BE2C (cell line): Measurements from ENCODE around the gene RBMS1.
"Not testable (repeated sequence)": the region's sequence is repeated elsewhere in the genome, so short reads cannot be mapped to it uniquely, and the experiment has no call there.

Source experiments
- DNase-seq: peaks from one replicate; pipeline ENCODE4 v3.0.0-alpha.2; 2020
- H3K27me3 ChIP-seq: fragments of 250-450 bp; sonication (Bioruptor Pico); 2 replicates; pipeline ENCODE4 v1.5.1; 2020; ENCODE audit warnings: mild to moderate bottlenecking
- H3K36me3 ChIP-seq: fragments of 250-450 bp; sonication (Bioruptor Pico); 2 replicates; pipeline ENCODE4 v1.5.1; 2020; ENCODE audit warnings: mild to moderate bottlenecking
- H3K4me1 ChIP-seq: fragments of 250-450 bp; sonication (Bioruptor Pico); 2 replicates; pipeline ENCODE4 v1.5.1; 2020
- H3K4me3 ChIP-seq: 2 replicates; pipeline ENCODE4 v1.5.1; 2011; ENCODE audit warnings: low read depth, low read length
- H3K9me3 ChIP-seq: fragments of 250-450 bp; sonication (Bioruptor Pico); 2 replicates; pipeline ENCODE4 v1.5.1; 2020
- TF ChIP-seq, protein P1 (sequence below): IDR thresholded peaks from 2 replicates; pipeline ENCODE4 v1.5.1; 2012; ENCODE audit warnings: mild to moderate bottlenecking, low read depth, low read length

Gene RBMS1

GRCh38 chr2:160489111-160489510 is 4.5 kb downstream of the RBMS1 start:
- Histone ChIP-seq H3K36me3 (0 out of 2 replicates have a peak, but pooled peaks cover 3% of the 10 kb centered on the region), H3K4me1 (no peaks in the 10 kb centered on the region; the same call in 1 of the 2 replicates), H3K9me3 (no peaks in the 10 kb centered on the region), H3K27me3 (no peaks in the 10 kb centered on the region), H3K4me3 (no peak overlapping the region)
- TF ChIP-seq, protein P1, sequence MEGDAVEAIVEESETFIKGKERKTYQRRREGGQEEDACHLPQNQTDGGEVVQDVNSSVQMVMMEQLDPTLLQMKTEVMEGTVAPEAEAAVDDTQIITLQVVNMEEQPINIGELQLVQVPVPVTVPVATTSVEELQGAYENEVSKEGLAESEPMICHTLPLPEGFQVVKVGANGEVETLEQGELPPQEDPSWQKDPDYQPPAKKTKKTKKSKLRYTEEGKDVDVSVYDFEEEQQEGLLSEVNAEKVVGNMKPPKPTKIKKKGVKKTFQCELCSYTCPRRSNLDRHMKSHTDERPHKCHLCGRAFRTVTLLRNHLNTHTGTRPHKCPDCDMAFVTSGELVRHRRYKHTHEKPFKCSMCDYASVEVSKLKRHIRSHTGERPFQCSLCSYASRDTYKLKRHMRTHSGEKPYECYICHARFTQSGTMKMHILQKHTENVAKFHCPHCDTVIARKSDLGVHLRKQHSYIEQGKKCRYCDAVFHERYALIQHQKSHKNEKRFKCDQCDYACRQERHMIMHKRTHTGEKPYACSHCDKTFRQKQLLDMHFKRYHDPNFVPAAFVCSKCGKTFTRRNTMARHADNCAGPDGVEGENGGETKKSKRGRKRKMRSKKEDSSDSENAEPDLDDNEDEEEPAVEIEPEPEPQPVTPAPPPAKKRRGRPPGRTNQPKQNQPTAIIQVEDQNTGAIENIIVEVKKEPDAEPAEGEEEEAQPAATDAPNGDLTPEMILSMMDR = no peak
- DNase-seq = no peak

DNA sequence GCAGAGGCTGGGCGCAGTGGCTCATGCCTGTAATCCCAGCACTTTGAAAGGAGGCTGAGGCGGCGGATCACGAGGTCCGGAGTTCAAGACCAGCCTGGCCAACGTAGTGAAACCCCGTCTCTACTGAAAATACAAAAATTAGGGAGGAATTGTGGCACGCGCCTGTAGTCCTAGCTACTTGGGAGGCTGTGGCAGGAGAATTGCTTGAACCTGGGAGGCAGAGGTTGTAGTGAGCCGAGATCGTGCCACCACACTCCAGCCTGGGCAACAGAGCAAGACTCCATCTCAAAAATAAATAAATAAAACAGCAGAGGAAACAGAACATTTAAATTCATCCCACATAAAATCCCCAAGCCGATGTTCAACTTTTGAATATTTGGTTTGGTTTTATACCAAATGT is 5.3 kb downstream of the RBMS1 start:
- H3K36me3 ChIP-seq, H3K27me3 ChIP-seq, H3K9me3 ChIP-seq, H3K4me3 ChIP-seq, DNase-seq, H3K4me1 ChIP-seq: not testable (repeated sequence)

- TF ChIP-seq, protein P1 = no peak
- H3K36me3 ChIP-seq = no peaks in the 10 kb centered on the region
- H3K9me3 ChIP-seq = no peaks in the 10 kb centered on the region
- H3K27me3 ChIP-seq = no peaks in the 10 kb centered on the region
- no peak overlapping the region for H3K4me3 ChIP-seq
- no peak for DNase-seq
- H3K4me1 ChIP-seq = peaks cover 4% of the 10 kb centered on the region; the same call in 1 of the 2 replicates
Measured at GRCh38 chr2:160486341-160486740, 7.3 kb downstream of the RBMS1 start.

- Histone ChIP-seq H3K36me3 (no peaks in the 10 kb centered on the region), H3K4me1 (peaks cover 4% of the 10 kb centered on the region; the same call in 1 of the 2 replicates), H3K27me3 (no peaks in the 10 kb centered on the region), H3K9me3 (no peaks in the 10 kb centered on the region), H3K4me3 (no peak overlapping the region)
- DNase-seq = no peak
- TF ChIP-seq, protein P1 = no peak
Measured at GRCh38 chr2:160484859-160485520, 8.6 kb downstream of the RBMS1 start.

DNA sequence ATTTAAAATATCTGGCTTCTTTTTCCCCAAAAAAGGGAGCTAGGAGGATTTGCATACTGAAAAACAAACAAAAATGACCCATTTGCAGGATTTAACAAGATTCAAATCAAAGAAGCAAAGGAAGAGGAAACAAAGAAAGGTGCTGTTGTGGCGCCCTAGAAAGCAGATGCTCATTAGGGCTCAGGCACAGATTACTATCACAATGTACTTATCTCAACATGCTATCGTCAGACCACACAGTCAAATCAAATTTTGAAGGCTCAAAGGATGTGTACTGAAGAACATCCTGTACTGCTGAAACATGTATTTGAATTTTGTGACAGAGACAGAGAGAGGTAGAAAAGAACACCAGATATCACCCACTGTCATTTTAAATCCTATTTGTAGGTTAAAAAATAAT is 10.9 kb downstream of the RBMS1 start:
- DNase-seq = no peak
- Histone ChIP-seq H3K27me3 (no peaks in the 10 kb centered on the region), H3K36me3 (no peaks in the 10 kb centered on the region), H3K4me3 (no peak overlapping the region), H3K4me1 (peaks cover 4% of the 10 kb centered on the region), H3K9me3 (no peaks in the 10 kb centered on the region)
- TF ChIP-seq, protein P1 = no peak

DNA sequence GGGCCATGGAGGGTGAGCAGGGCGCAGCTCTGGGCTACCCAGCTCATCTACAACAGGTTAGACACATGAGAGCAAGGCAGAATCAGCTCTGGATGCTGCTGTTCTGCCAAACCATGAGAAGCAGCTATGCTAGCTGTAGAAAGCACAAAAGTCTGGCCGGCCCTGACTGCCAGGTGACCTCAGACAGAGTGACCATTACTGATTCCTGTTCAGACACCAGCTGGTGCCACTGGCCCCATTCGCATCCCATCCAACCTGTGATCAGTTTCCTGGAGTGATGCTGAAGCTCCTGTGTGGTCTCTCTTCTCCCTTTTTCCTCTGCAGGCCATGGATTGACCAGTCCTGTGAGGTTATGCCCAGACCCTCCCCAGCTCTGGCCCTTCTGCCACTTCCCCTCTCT is 14.3 kb downstream of the RBMS1 start:
- DNase-seq = no peak
- Histone ChIP-seq H3K36me3 (no peaks in the 10 kb centered on the region), H3K4me3 (no peak overlapping the region), H3K9me3 (no peaks in the 10 kb centered on the region), H3K4me1 (peaks cover 4% of the 10 kb centered on the region), H3K27me3 (no peaks in the 10 kb centered on the region)
- TF ChIP-seq, protein P1 = no peak

GRCh38 chr2:160478660-160479059 is 14.9 kb downstream of the RBMS1 start:
- no peaks in the 10 kb centered on the region for H3K36me3 ChIP-seq
- H3K4me1 ChIP-seq = peaks cover 4% of the 10 kb centered on the region
- H3K4me3 ChIP-seq = no peak overlapping the region
- no peak for DNase-seq
- H3K27me3 ChIP-seq = no peaks in the 10 kb centered on the region
- no peaks in the 10 kb centered on the region for H3K9me3 ChIP-seq
- TF ChIP-seq, protein P1 = no peak
